HEK293T (cell line): ENCODE data around the gene FEM1B.

ENCODE experiments used
- CTCF ChIA-PET: fragments of 350-600 bp; formaldehyde crosslinking; extraction: SDS; loops from one replicate; lab custom pipeline; 2021; ENCODE audit warnings: antibody characterized with exemption, inconsistent platforms; lab: Yijun Ruan, JAX
- POLR2A ChIA-PET: fragments of 350-600 bp; formaldehyde crosslinking; extraction: SDS; loops from one replicate; lab custom pipeline; 2020; ENCODE audit warnings: antibody characterized with exemption, inconsistent platforms; lab: Yijun Ruan, JAX
- DNase-seq: peaks from one replicate; pipeline ENCODE4 v3.0.0; 2012; ENCODE audit warnings: mixed read lengths; ENCODE audit errors: extremely low spot score
- ARNT ChIP-seq: fragments of 450-650 bp; IDR thresholded peaks from 2 replicates; pipeline ENCODE4 v1.6.1; 2017; ENCODE audit warnings: mild to moderate bottlenecking
- BHLHE40 ChIP-seq: fragments of 450-650 bp; IDR thresholded peaks from 2 replicates; pipeline ENCODE4 v1.6.1; 2016; ENCODE audit warnings: mild to moderate bottlenecking, moderate library complexity, borderline replicate concordance
- CTBP1 ChIP-seq: fragments of 450-650 bp; IDR thresholded peaks from 2 replicates; pipeline ENCODE4 v1.6.1; 2016; ENCODE audit warnings: borderline replicate concordance
- ELF4 ChIP-seq: fragments of 450-650 bp; IDR thresholded peaks from 2 replicates; pipeline ENCODE4 v1.6.1; 2017; ENCODE audit warnings: antibody characterized with exemption
- FOXA1 ChIP-seq: fragments of 450-650 bp; IDR thresholded peaks from 2 replicates; pipeline ENCODE4 v1.6.1; 2016; ENCODE audit warnings: mild to moderate bottlenecking
- FOXK2 ChIP-seq: fragments of 450-650 bp; IDR thresholded peaks from 2 replicates; pipeline ENCODE4 v1.6.1; 2016; ENCODE audit warnings: mild to moderate bottlenecking
- FOXM1 ChIP-seq: fragments of 450-650 bp; IDR thresholded peaks from 2 replicates; pipeline ENCODE4 v1.6.1; 2017; ENCODE audit warnings: mild to moderate bottlenecking, borderline replicate concordance
- HDGF ChIP-seq: fragments of 450-650 bp; IDR thresholded peaks from 2 replicates; pipeline ENCODE4 v1.6.1; 2017; ENCODE audit warnings: antibody characterized with exemption, borderline replicate concordance
- L3MBTL2 ChIP-seq: fragments of 450-650 bp; conservative IDR thresholded peaks from 2 replicates; pipeline ENCODE4 v1.6.1; 2016; ENCODE audit warnings: mild to moderate bottlenecking
- LEF1 ChIP-seq: fragments of 450-650 bp; IDR thresholded peaks from 2 replicates; pipeline ENCODE4 v1.6.1; 2017; ENCODE audit warnings: mild to moderate bottlenecking, borderline replicate concordance
- NFRKB ChIP-seq: fragments of 450-650 bp; IDR thresholded peaks from 2 replicates; pipeline ENCODE4 v1.6.1; 2016; ENCODE audit warnings: mild to moderate bottlenecking, moderate library complexity
- PKNOX1 ChIP-seq: fragments of 450-650 bp; IDR thresholded peaks from 2 replicates; pipeline ENCODE4 v1.6.1; 2016
- SP1 ChIP-seq: fragments of 450-650 bp; IDR thresholded peaks from 2 replicates; pipeline ENCODE4 v1.6.1; 2017
- SUZ12 ChIP-seq: fragments of 450-650 bp; IDR thresholded peaks from 2 replicates; pipeline ENCODE4 v1.6.1; 2016; ENCODE audit warnings: mild to moderate bottlenecking
- TARDBP ChIP-seq: fragments of 450-650 bp; IDR thresholded peaks from 2 replicates; pipeline ENCODE4 v1.6.1; 2016
- ZNF384 ChIP-seq: fragments of 450-650 bp; IDR thresholded peaks from 2 replicates; pipeline ENCODE4 v1.6.1; 2016

FEM1B gene

GRCh38 chr15:68239025-68239424 lies 38.5 kb upstream of the FEM1B start:
- TF ChIP-seq ZNF384, result peak; percentile 26; the same call in 1 of the 2 replicates
- TF ChIP-seq FOXK2, result no peak
- CTCF ChIA-PET, result no interaction called here
- no peak for DNase-seq
- POLR2A ChIA-PET, result no interaction called here

GRCh38 chr15:68241088-68241935 lies 36.2 kb upstream of the FEM1B start:
- ChIA-PET CTCF (interaction anchor here (0.6 kb wide), 1 partner anchor 17 kb away, joined by 3 read pairs; no protein-coding TSS in a partner anchor), POLR2A (interaction anchor here (1.1 kb wide), 1 partner anchor 36 kb away, joined by 3 read pairs; the partner anchor contains the start of gene FEM1B)
- TF ChIP-seq SUZ12, result no peak
- TF ChIP-seq LEF1, result no peak
- no peak for TF ChIP-seq FOXK2
- no peak for TF ChIP-seq HDGF
- TF ChIP-seq FOXM1, result no peak
- no peak for TF ChIP-seq NFRKB
- no peak for TF ChIP-seq TARDBP
- no peak for TF ChIP-seq SP1
- no peak for TF ChIP-seq CTBP1
- TF ChIP-seq PKNOX1, result no peak
- DNase-seq, result no peak

GRCh38 chr15:68244235-68244634 lies 33.3 kb upstream of the FEM1B start:
- ChIA-PET CTCF (interaction anchor here (0.8 to 1.1 kb wide), 2 partner anchors 9 to 31 kb away, joined by 3 read pairs; no protein-coding TSS in a partner anchor), POLR2A (no interaction called here)
- no peak for DNase-seq
- TF ChIP-seq HDGF (no peak), LEF1 (no peak), SUZ12 (no peak), TARDBP (no peak), NFRKB (no peak), ELF4 (no peak), CTBP1 (no peak), PKNOX1 (no peak), FOXA1 (no peak), ZNF384 (no peak), FOXK2 (no peak), BHLHE40 (no peak), FOXM1 (no peak), L3MBTL2 (no peak), SP1 (no peak), ARNT (no peak)

- ChIA-PET CTCF (interaction anchor here (0.5 to 1.1 kb wide), 2 partner anchors 57 to 613 kb away, joined by 3 read pairs; no protein-coding TSS in a partner anchor), POLR2A (no interaction called here)
- TF ChIP-seq SP1 (no peak), HDGF (no peak), LEF1 (no peak), CTBP1 (no peak), ZNF384 (no peak), PKNOX1 (no peak), FOXA1 (no peak), ARNT (no peak), BHLHE40 (no peak), L3MBTL2 (no peak), SUZ12 (no peak), NFRKB (no peak)
- no peak for DNase-seq
Measured at GRCh38 chr15:68249058-68249713, 28.4 kb upstream of the FEM1B start.

GRCh38 chr15:68252925-68253534 lies 24.5 kb upstream of the FEM1B start:
- ChIA-PET POLR2A (interaction anchor here (1.0 to 1.6 kb wide), 3 partner anchors 18 to 25 kb away, joined by 4 to 12 read pairs (median 5); partner anchors contain the start of gene FEM1B), CTCF (interaction anchor here (0.6 to 3.3 kb wide), 19 partner anchors 9 to 515 kb away, joined by 3 to 49 read pairs (median 4); no protein-coding TSS in a partner anchor)
- peak; percentile 62 for DNase-seq
- TF ChIP-seq SP1, result no peak
- TF ChIP-seq SUZ12, result no peak
- no peak for TF ChIP-seq HDGF
- no peak for TF ChIP-seq ARNT
- TF ChIP-seq BHLHE40, result no peak
- TF ChIP-seq FOXM1, result no peak
- no peak for TF ChIP-seq L3MBTL2
- TF ChIP-seq ZNF384, result no peak
- TF ChIP-seq FOXA1, result no peak
- TF ChIP-seq PKNOX1, result no peak
- no peak for TF ChIP-seq CTBP1
- no peak for TF ChIP-seq FOXK2
- TF ChIP-seq ELF4, result no peak
